GM23338 (cell line): ENCODE results near the gene GABRA1. TPM values are rescaled to one million over a fixed set of nuclear protein-coding genes. Genes with fewer than 3 reads are reported as not detected.
A peak's percentile ranks its signal among the peaks of the same experiment; 100 is the strongest.

Source experiments
- ATAC-seq: fragments of 200-7000 bp; cut with Tn5 transposase; 3 replicates; pipeline ENCODE4 v1.9.1; 2020
- DNase-seq: peaks from one replicate; pipeline ENCODE4 v3.0.0-alpha.2; 2015; ENCODE audit warnings: low spot score
- H2AFZ ChIP-seq: fragments of 200-600 bp; sonication (generic); 2 replicates; pipeline ENCODE4 v1.8.0; 2016; ENCODE audit warnings: antibody characterized with exemption, mild to moderate bottlenecking, moderate library complexity
- H3F3A ChIP-seq: fragments of 200-600 bp; sonication (generic); replicated peaks from 2 replicates; pipeline ENCODE4 v1.8.0; 2017; ENCODE audit warnings: antibody characterized with exemption, mixed run types, low read depth
- H3K27ac ChIP-seq: fragments of 200-600 bp; sonication (generic); 2 replicates; pipeline ENCODE4 v1.6.1; 2016; ENCODE audit warnings: low read depth
- H3K27me3 ChIP-seq: fragments of 200-600 bp; sonication (generic); 2 replicates; pipeline ENCODE4 v1.8.0; 2016; ENCODE audit warnings: mild to moderate bottlenecking, mixed run types, moderate library complexity; ENCODE audit not compliant: insufficient read depth
- H3K36me3 ChIP-seq: fragments of 200-600 bp; sonication (generic); 2 replicates; pipeline ENCODE4 v1.8.0; 2016; ENCODE audit warnings: mild to moderate bottlenecking; ENCODE audit not compliant: insufficient read depth
- H3K4me1 ChIP-seq: fragments of 200-600 bp; sonication (generic); 2 replicates; pipeline ENCODE4 v1.8.0; 2016; ENCODE audit warnings: mild to moderate bottlenecking, moderate library complexity; ENCODE audit not compliant: insufficient read depth
- H3K4me2 ChIP-seq: fragments of 200-600 bp; sonication (generic); 2 replicates; pipeline ENCODE4 v1.7.1; 2017; ENCODE audit warnings: mixed run types
- H3K4me3 ChIP-seq: fragments of 200-600 bp; sonication (generic); 2 replicates; pipeline ENCODE4 v1.6.1; 2016; ENCODE audit warnings: mixed run types
- H3K79me2 ChIP-seq: fragments of 200-600 bp; sonication (generic); replicated peaks from 2 replicates; pipeline ENCODE4 v1.8.0; 2017; ENCODE audit warnings: mild to moderate bottlenecking; ENCODE audit not compliant: insufficient read depth
- H3K9me2 ChIP-seq: fragments of 200-600 bp; sonication (generic); 2 replicates; pipeline ENCODE4 v1.8.0; 2017; ENCODE audit not compliant: insufficient read depth
- H4K20me1 ChIP-seq: fragments of 200-600 bp; sonication (generic); replicated peaks from 2 replicates; pipeline ENCODE4 v1.8.0; 2017; ENCODE audit warnings: mild to moderate bottlenecking; ENCODE audit not compliant: insufficient read depth
- H3K27ac Mint-ChIP-seq: 2 replicates; pipeline ENCODE4 v1.8.0; 2020; ENCODE audit warnings: inconsistent platforms, mild to moderate bottlenecking, moderate library complexity, mixed read lengths
- H3K27me3 Mint-ChIP-seq: 3 replicates; pipeline ENCODE4 v1.8.0; 2022; ENCODE audit warnings: low read depth, mild to moderate bottlenecking, moderate library complexity, mixed read lengths, inconsistent platforms; ENCODE audit not compliant: insufficient read depth, poor library complexity
- H3K36me3 Mint-ChIP-seq: 3 replicates; pipeline ENCODE4 v1.8.0; 2021; ENCODE audit warnings: low read depth, mild to moderate bottlenecking, inconsistent platforms, moderate library complexity, mixed read lengths
- H3K4me1 Mint-ChIP-seq: 3 replicates; pipeline ENCODE4 v1.8.0; 2020; ENCODE audit warnings: mild to moderate bottlenecking, inconsistent platforms, mixed read lengths
- H3K4me3 Mint-ChIP-seq: 3 replicates; pipeline ENCODE4 v1.8.0; 2021; ENCODE audit warnings: moderate library complexity, mild to moderate bottlenecking, inconsistent platforms, mixed read lengths
- H3K9me3 Mint-ChIP-seq: 3 replicates; pipeline ENCODE4 v1.8.0; 2020; ENCODE audit warnings: moderate library complexity, mild to moderate bottlenecking, inconsistent platforms, mixed read lengths
- CREB1 ChIP-seq: fragments of 250-450 bp; sonication (Bioruptor Pico); IDR thresholded peaks from 2 replicates; pipeline ENCODE4 v1.5.0; 2020; ENCODE audit warnings: low read depth, mild to moderate bottlenecking, moderate library complexity
- EZH2 ChIP-seq: fragments of 200-600 bp; sonication (generic); IDR thresholded peaks from one replicate; pipeline ENCODE4 v1.8.0; 2017; ENCODE audit warnings: antibody characterized with exemption, mild to moderate bottlenecking, low read depth; ENCODE audit not compliant: unreplicated experiment
- EZH2phosphoT487 ChIP-seq: fragments of 200-600 bp; sonication (generic); IDR thresholded peaks from one replicate; pipeline ENCODE4 v1.8.1; 2018; ENCODE audit warnings: antibody characterized with exemption; ENCODE audit not compliant: unreplicated experiment
- JUNB ChIP-seq: IDR thresholded peaks from one replicate; pipeline ENCODE4 v1.6.1; 2016; ENCODE audit warnings: antibody characterized with exemption; ENCODE audit not compliant: unreplicated experiment
- NANOG ChIP-seq: IDR thresholded peaks from 2 replicates; pipeline ENCODE4 v1.6.1; 2016; ENCODE audit warnings: antibody characterized with exemption, borderline replicate concordance
- POLR2AphosphoS5 ChIP-seq: IDR thresholded peaks from 2 replicates; pipeline ENCODE4 v1.6.1; 2016; ENCODE audit warnings: antibody characterized with exemption, low read depth
- REST ChIP-seq: IDR thresholded peaks from one replicate; pipeline ENCODE4 v1.6.1; 2018; ENCODE audit warnings: antibody characterized with exemption; ENCODE audit not compliant: unreplicated experiment
- STAT1 ChIP-seq: IDR thresholded peaks from one replicate; pipeline ENCODE4 v1.6.1; 2016; ENCODE audit warnings: antibody characterized with exemption; ENCODE audit not compliant: unreplicated experiment
- ZNF114 ChIP-seq: fragments of 250-450 bp; sonication (Bioruptor Pico); IDR thresholded peaks from 2 replicates; pipeline ENCODE4 v1.5.0; 2020; ENCODE audit warnings: mild to moderate bottlenecking, moderate library complexity
- ZNF331 ChIP-seq: fragments of 250-450 bp; sonication (Bioruptor Pico); IDR thresholded peaks from 2 replicates; pipeline ENCODE4 v1.5.0; 2020; ENCODE audit warnings: low read depth, mild to moderate bottlenecking, moderate library complexity
- polyA plus RNA-seq: library from polyadenylated mRNA; unstranded; fragments of >200 nt; fragmentation: Nextera tagmentation; extraction: Ambion mirVana; gene quantifications from 2 replicates; pipeline ENCODE4 v1.2.1, GENCODE V29; 2016
- total RNA-seq: library from RNA; depleted of rRNA; stranded (reverse); fragments of >200 nt; shearing (Covaris generic); gene quantifications from 2 replicates; pipeline ENCODE4 v1.2.3, GENCODE V29; 2014
- TF ChIP-seq, protein P1 (sequence below), 2 experiments: fragments of 200-600 bp in 1 of 2; sonication (generic) in 1 of 2; conservative IDR thresholded peaks; 2 replicates each; pipeline versions ENCODE4 v1.5.1 to v1.6.1; 2016 to 2017; ENCODE audit warnings: antibody characterized with exemption in 2 of 2, low read depth in 2 of 2, mild to moderate bottlenecking in 2 of 2, moderate library complexity in 1 of 2
- TF ChIP-seq, protein P2 (sequence below): IDR thresholded peaks from 2 replicates; pipeline ENCODE4 v1.6.1; 2016; ENCODE audit warnings: antibody characterized with exemption
- TF ChIP-seq, protein P3 (sequence below): fragments of 250-450 bp; sonication (Bioruptor Pico); IDR thresholded peaks from 2 replicates; pipeline ENCODE4 v1.5.0; 2020; ENCODE audit warnings: mild to moderate bottlenecking, moderate library complexity

The GABRA1 gene
- total and polyA plus RNA-seq, 2 experiments from 2014 or later, result 0.52 TPM

- H4K20me1 ChIP-seq, result no peaks in the 10 kb centered on the region
- ATAC-seq, result peak; percentile 81
- no peak overlapping the region for H3K4me3 ChIP-seq
- H3K4me2 ChIP-seq, result no peak overlapping the region
- H3K27ac ChIP-seq, result no peak overlapping the region
- Mint-ChIP-seq H3K36me3 (no peaks in the 10 kb centered on the region), H3K9me3 (no peaks in the 10 kb centered on the region; the same call in 1 of the 3 replicates), H3K4me1 (peaks cover 3% of the 10 kb centered on the region; the same call in 1 of the 3 replicates), H3K27ac (no peak overlapping the region), H3K27me3 (no peaks in the 10 kb centered on the region), H3K4me3 (no peak overlapping the region)
- H3F3A ChIP-seq, result no peaks in the 10 kb centered on the region
- no peak for TF ChIP-seq ZNF331 (CRISPR knock-in tag)
- TF ChIP-seq JUNB, result no peak
- TF ChIP-seq CREB1 (CRISPR knock-in tag), result no peak
- TF ChIP-seq, protein P1, sequence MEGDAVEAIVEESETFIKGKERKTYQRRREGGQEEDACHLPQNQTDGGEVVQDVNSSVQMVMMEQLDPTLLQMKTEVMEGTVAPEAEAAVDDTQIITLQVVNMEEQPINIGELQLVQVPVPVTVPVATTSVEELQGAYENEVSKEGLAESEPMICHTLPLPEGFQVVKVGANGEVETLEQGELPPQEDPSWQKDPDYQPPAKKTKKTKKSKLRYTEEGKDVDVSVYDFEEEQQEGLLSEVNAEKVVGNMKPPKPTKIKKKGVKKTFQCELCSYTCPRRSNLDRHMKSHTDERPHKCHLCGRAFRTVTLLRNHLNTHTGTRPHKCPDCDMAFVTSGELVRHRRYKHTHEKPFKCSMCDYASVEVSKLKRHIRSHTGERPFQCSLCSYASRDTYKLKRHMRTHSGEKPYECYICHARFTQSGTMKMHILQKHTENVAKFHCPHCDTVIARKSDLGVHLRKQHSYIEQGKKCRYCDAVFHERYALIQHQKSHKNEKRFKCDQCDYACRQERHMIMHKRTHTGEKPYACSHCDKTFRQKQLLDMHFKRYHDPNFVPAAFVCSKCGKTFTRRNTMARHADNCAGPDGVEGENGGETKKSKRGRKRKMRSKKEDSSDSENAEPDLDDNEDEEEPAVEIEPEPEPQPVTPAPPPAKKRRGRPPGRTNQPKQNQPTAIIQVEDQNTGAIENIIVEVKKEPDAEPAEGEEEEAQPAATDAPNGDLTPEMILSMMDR (conservative IDR thresholded peaks at IDR 0.05; ENCODE audit: low read depth in 2 of 2), result no peak
- no peak for TF ChIP-seq EZH2phosphoT487
- TF ChIP-seq NANOG, result no peak
- TF ChIP-seq, protein P2, sequence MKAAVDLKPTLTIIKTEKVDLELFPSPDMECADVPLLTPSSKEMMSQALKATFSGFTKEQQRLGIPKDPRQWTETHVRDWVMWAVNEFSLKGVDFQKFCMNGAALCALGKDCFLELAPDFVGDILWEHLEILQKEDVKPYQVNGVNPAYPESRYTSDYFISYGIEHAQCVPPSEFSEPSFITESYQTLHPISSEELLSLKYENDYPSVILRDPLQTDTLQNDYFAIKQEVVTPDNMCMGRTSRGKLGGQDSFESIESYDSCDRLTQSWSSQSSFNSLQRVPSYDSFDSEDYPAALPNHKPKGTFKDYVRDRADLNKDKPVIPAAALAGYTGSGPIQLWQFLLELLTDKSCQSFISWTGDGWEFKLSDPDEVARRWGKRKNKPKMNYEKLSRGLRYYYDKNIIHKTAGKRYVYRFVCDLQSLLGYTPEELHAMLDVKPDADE, result no peak
- TF ChIP-seq POLR2AphosphoS5, result no peak
- TF ChIP-seq, protein P3, sequence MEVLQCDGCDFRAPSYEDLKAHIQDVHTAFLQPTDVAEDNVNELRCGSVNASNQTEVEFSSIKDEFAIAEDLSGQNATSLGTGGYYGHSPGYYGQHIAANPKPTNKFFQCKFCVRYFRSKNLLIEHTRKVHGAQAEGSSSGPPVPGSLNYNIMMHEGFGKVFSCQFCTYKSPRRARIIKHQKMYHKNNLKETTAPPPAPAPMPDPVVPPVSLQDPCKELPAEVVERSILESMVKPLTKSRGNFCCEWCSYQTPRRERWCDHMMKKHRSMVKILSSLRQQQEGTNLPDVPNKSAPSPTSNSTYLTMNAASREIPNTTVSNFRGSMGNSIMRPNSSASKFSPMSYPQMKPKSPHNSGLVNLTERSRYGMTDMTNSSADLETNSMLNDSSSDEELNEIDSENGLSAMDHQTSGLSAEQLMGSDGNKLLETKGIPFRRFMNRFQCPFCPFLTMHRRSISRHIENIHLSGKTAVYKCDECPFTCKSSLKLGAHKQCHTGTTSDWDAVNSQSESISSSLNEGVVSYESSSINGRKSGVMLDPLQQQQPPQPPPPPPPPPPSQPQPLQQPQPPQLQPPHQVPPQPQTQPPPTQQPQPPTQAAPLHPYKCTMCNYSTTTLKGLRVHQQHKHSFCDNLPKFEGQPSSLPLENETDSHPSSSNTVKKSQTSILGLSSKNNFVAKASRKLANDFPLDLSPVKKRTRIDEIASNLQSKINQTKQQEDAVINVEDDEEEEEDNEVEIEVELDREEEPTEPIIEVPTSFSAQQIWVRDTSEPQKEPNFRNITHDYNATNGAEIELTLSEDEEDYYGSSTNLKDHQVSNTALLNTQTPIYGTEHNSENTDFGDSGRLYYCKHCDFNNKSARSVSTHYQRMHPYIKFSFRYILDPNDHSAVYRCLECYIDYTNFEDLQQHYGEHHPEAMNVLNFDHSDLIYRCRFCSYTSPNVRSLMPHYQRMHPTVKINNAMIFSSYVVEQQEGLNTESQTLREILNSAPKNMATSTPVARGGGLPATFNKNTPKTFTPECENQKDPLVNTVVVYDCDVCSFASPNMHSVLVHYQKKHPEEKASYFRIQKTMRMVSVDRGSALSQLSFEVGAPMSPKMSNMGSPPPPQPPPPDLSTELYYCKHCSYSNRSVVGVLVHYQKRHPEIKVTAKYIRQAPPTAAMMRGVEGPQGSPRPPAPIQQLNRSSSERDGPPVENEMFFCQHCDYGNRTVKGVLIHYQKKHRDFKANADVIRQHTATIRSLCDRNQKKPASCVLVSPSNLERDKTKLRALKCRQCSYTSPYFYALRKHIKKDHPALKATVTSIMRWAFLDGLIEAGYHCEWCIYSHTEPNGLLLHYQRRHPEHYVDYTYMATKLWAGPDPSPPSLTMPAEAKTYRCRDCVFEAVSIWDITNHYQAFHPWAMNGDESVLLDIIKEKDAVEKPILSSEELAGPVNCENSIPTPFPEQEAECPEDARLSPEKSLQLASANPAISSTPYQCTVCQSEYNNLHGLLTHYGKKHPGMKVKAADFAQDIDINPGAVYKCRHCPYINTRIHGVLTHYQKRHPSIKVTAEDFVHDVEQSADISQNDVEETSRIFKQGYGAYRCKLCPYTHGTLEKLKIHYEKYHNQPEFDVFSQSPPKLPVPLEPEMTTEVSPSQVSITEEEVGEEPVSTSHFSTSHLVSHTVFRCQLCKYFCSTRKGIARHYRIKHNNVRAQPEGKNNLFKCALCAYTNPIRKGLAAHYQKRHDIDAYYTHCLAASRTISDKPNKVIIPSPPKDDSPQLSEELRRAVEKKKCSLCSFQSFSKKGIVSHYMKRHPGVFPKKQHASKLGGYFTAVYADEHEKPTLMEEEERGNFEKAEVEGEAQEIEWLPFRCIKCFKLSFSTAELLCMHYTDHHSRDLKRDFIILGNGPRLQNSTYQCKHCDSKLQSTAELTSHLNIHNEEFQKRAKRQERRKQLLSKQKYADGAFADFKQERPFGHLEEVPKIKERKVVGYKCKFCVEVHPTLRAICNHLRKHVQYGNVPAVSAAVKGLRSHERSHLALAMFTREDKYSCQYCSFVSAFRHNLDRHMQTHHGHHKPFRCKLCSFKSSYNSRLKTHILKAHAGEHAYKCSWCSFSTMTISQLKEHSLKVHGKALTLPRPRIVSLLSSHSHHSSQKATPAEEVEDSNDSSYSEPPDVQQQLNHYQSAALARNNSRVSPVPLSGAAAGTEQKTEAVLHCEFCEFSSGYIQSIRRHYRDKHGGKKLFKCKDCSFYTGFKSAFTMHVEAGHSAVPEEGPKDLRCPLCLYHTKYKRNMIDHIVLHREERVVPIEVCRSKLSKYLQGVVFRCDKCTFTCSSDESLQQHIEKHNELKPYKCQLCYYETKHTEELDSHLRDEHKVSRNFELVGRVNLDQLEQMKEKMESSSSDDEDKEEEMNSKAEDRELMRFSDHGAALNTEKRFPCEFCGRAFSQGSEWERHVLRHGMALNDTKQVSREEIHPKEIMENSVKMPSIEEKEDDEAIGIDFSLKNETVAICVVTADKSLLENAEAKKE (CRISPR knock-in tag), result no peak
- TF ChIP-seq EZH2, result no peak
- no peak for TF ChIP-seq STAT1
- no peak for TF ChIP-seq ZNF114
- no peak for TF ChIP-seq REST
- H3K27me3 ChIP-seq, result no peaks in the 10 kb centered on the region
- H2AFZ ChIP-seq, result no peak overlapping the region
- no peaks in the 10 kb centered on the region for H3K4me1 ChIP-seq
- no peaks in the 10 kb centered on the region for H3K79me2 ChIP-seq
- no peaks in the 10 kb centered on the region for H3K9me2 ChIP-seq
- DNase-seq, result no peak
- H3K36me3 ChIP-seq, result no peaks in the 10 kb centered on the region
Measured at GRCh38 chr5:161804263-161804662, 43.7 kb upstream of the GABRA1 start.
